OCI-LY7 (cell line): ENCODE measurements around the gene COL8A2. TPM values are rescaled to one million over a fixed set of nuclear protein-coding genes. Genes with fewer than 3 reads are reported as not detected.

ENCODE experiments used
- BruUV-seq: library from RNA; stranded (reverse); fragments of 400-500 nt; replicated peaks from 2 replicates; lab custom pipeline; 2021; lab: Mats Ljungman, UMichigan
- CTCF ChIA-PET: fragments of 300-600 bp; sonication (Branson Sonifier 250); formaldehyde crosslinking; loops from one replicate; lab custom pipeline; 2022; ENCODE audit warnings: antibody characterized with exemption; ENCODE audit not compliant: unreplicated experiment; lab: Charles Lee
- POLR2A ChIA-PET: fragments of 300-600 bp; sonication (Branson Sonifier 250); formaldehyde crosslinking; loops from one replicate; lab custom pipeline; 2022; ENCODE audit warnings: antibody characterized with exemption; lab: Charles Lee
- DNase-seq: peaks from one replicate; pipeline ENCODE4 v3.0.0-alpha.2; 2015; ENCODE audit warnings: low spot score
- H2AFZ ChIP-seq: fragments of 200-600 bp; sonication (generic), shearing (Covaris generic); 2 replicates; pipeline ENCODE4 v1.6.1; 2014; ENCODE audit warnings: mild to moderate bottlenecking, antibody characterized with exemption, low read length, moderate library complexity
- H3K27ac ChIP-seq: fragments of 200-600 bp; sonication (generic); 2 replicates; pipeline ENCODE4 v1.5.1; 2014; ENCODE audit warnings: mixed run types, low read depth, mild to moderate bottlenecking, moderate library complexity, low read length, inconsistent platforms; ENCODE audit not compliant: poor library complexity, severe bottlenecking
- H3K36me3 ChIP-seq: fragments of 200-600 bp; sonication (generic); 2 replicates; pipeline ENCODE4 v1.6.1; 2014; ENCODE audit warnings: mild to moderate bottlenecking, antibody characterized with exemption, low read length, moderate library complexity, mixed read lengths; ENCODE audit not compliant: insufficient read depth
- H3K4me1 ChIP-seq: fragments of 200-600 bp; sonication (generic); 2 replicates; pipeline ENCODE4 v1.5.1; 2014; ENCODE audit warnings: mild to moderate bottlenecking, low read length; ENCODE audit not compliant: insufficient read depth, poor library complexity, severe bottlenecking
- H3K4me2 ChIP-seq: fragments of 200-600 bp; sonication (generic); 2 replicates; pipeline ENCODE4 v1.6.1; 2014; ENCODE audit warnings: mild to moderate bottlenecking, low read length
- H3K4me3 ChIP-seq: fragments of 200-600 bp; sonication (generic); 2 replicates; pipeline ENCODE4 v1.5.1; 2014; ENCODE audit warnings: mild to moderate bottlenecking, low read depth, low read length; ENCODE audit not compliant: poor library complexity, severe bottlenecking
- H3K79me2 ChIP-seq: fragments of 200-600 bp; sonication (generic); 2 replicates; pipeline ENCODE4 v1.6.1; 2016; ENCODE audit warnings: low read depth, mild to moderate bottlenecking, low read length, moderate library complexity, mixed read lengths; ENCODE audit not compliant: insufficient read depth
- H3K9me2 ChIP-seq: fragments of 200-600 bp; sonication (generic); 2 replicates; pipeline ENCODE4 v1.6.1; 2016; ENCODE audit warnings: mild to moderate bottlenecking, low read length, mixed read lengths; ENCODE audit not compliant: insufficient read depth
- H3K9me3 ChIP-seq: fragments of 200-600 bp; sonication (generic); 2 replicates; pipeline ENCODE4 v1.6.1; 2014; ENCODE audit warnings: mild to moderate bottlenecking, mixed run types, low read length, mixed read lengths
- H4K20me1 ChIP-seq: fragments of 200-600 bp; sonication (generic); 2 replicates; pipeline ENCODE4 v1.6.1; 2014; ENCODE audit warnings: mild to moderate bottlenecking, antibody characterized with exemption, low read length, moderate library complexity, mixed read lengths; ENCODE audit not compliant: insufficient read depth
- EZH2phosphoT487 ChIP-seq: fragments of 200-600 bp; sonication (generic); IDR thresholded peaks from 2 replicates; pipeline ENCODE4 v1.6.1; 2018; ENCODE audit warnings: low read depth, borderline replicate concordance, mild to moderate bottlenecking, mixed run types, antibody characterized with exemption, low read length, moderate library complexity, mixed read lengths
- intact Hi-C: fragments of 100-400 bp; cut with micrococcal nuclease; formaldehyde crosslinking; loops from one replicate; pipeline ENCODE4 v1.10.0; 2022; ENCODE audit not compliant: unreplicated experiment
- total RNA-seq, 2 experiments: library from RNA; depleted of rRNA in 1 of 2; stranded (reverse); fragments of >200 nt in 1 of 2; shearing (Covaris generic) in 1 of 2; gene quantifications; 2 replicates each; pipeline ENCODE4 v1.2.3, GENCODE V29; 2014 to 2022
- TF ChIP-seq, protein P1 (sequence below): fragments of 200-600 bp; sonication (generic); conservative IDR thresholded peaks from 2 replicates; pipeline ENCODE4 v1.5.1; 2014; ENCODE audit warnings: mild to moderate bottlenecking, antibody characterized with exemption, low read length, moderate library complexity, mixed read lengths

COL8A2 gene
- total RNA-seq, 2 experiments from 2014 or later, result not detected

DNA sequence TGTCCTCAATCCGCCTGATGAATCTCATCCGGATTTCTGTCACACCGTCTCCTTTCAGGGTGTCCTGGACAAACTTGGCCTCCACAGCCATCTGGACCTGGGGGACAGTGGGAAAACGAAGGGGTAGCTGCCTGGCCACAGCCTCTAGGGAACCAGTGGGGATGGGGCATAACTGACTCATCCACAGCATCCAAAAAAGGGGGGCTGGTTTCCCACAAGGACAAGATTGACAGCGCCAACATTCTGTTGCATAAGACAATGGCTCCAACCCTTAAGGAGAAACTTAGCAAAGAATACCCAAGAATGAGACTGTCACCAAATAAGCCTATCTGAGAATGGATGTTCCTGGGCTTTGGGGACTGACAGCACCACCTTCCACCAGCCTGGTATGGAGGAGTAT, 12.2 kb upstream of the COL8A2 start:
- no TSS peak for BruUV-seq

GRCh38 chr1:36136535-36136934, 11.5 kb upstream of the COL8A2 start:
- Histone ChIP-seq H3K9me3 (no peaks in the 10 kb centered on the region), H3K4me1 (no peaks in the 10 kb centered on the region), H2AFZ (no peak overlapping the region), H3K4me3 (no peak overlapping the region), H3K27ac (no peak overlapping the region), H3K36me3 (peaks cover 50% of the 10 kb centered on the region), H3K79me2 (no peaks in the 10 kb centered on the region), H3K9me2 (no peaks in the 10 kb centered on the region), H3K4me2 (no peak overlapping the region), H4K20me1 (no peaks in the 10 kb centered on the region)
- BruUV-seq, result no TSS peak
- no peak for DNase-seq
- TF ChIP-seq, protein P1, sequence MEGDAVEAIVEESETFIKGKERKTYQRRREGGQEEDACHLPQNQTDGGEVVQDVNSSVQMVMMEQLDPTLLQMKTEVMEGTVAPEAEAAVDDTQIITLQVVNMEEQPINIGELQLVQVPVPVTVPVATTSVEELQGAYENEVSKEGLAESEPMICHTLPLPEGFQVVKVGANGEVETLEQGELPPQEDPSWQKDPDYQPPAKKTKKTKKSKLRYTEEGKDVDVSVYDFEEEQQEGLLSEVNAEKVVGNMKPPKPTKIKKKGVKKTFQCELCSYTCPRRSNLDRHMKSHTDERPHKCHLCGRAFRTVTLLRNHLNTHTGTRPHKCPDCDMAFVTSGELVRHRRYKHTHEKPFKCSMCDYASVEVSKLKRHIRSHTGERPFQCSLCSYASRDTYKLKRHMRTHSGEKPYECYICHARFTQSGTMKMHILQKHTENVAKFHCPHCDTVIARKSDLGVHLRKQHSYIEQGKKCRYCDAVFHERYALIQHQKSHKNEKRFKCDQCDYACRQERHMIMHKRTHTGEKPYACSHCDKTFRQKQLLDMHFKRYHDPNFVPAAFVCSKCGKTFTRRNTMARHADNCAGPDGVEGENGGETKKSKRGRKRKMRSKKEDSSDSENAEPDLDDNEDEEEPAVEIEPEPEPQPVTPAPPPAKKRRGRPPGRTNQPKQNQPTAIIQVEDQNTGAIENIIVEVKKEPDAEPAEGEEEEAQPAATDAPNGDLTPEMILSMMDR, result no peak
- no peak for TF ChIP-seq EZH2phosphoT487
- intact Hi-C loops, result no loop called here
- ChIA-PET POLR2A (no interaction called here), CTCF (no interaction called here)

More for the DNA sequence above, 12.2 kb upstream of the COL8A2 start:
- POLR2A ChIA-PET, result no interaction called here
- Histone ChIP-seq H3K4me2 (no peak overlapping the region), H3K27ac (no peak overlapping the region), H3K9me2 (no peaks in the 10 kb centered on the region), H3K9me3 (no peaks in the 10 kb centered on the region), H4K20me1 (no peaks in the 10 kb centered on the region), H2AFZ (no peak overlapping the region), H3K36me3 (peaks cover 50% of the 10 kb centered on the region), H3K79me2 (peaks cover 3% of the 10 kb centered on the region; the same call in 1 of the 2 replicates), H3K4me1 (no peaks in the 10 kb centered on the region), H3K4me3 (no peak overlapping the region)
- no peak for DNase-seq
- CTCF ChIA-PET, result no interaction called here
- intact Hi-C loops, result no loop called here
- TF ChIP-seq, protein P1, result no peak
- TF ChIP-seq EZH2phosphoT487, result no peak

- no peaks in the 10 kb centered on the region for H3K4me1 ChIP-seq
- no peaks in the 10 kb centered on the region for H3K9me3 ChIP-seq
- no peak overlapping the region for H3K4me3 ChIP-seq
- H3K79me2 ChIP-seq, result no peaks in the 10 kb centered on the region
- TF ChIP-seq EZH2phosphoT487, result no peak
- TF ChIP-seq, protein P1, result no peak
- ChIA-PET POLR2A (no interaction called here), CTCF (interaction anchor here (1.0 to 1.6 kb wide), 4 partner anchors 25 to 52 kb away, joined by 3 to 4 read pairs (median 3); no protein-coding TSS in a partner anchor)
- H3K4me2 ChIP-seq, result no peak overlapping the region
- no peak for DNase-seq
- intact Hi-C loops, result no loop called here
- H3K27ac ChIP-seq, result no peak overlapping the region
- H3K36me3 ChIP-seq, result peaks cover 47% of the 10 kb centered on the region
- no peak overlapping the region for H2AFZ ChIP-seq
- H3K9me2 ChIP-seq, result no peaks in the 10 kb centered on the region
- BruUV-seq, result no TSS peak
- H4K20me1 ChIP-seq, result no peaks in the 10 kb centered on the region
Measured at GRCh38 chr1:36135796-36136195, 10.8 kb upstream of the COL8A2 start.
